ENCODE results near the gene SFT2D2.
A peak's percentile ranks its signal among the peaks of the same experiment; 100 is the strongest.
"Not testable (repeated sequence)": the region's sequence is repeated elsewhere in the genome, so short reads cannot be mapped to it uniquely, and the experiment has no call there.

SFT2D2 gene

GRCh38 chr1:168225476-168226190 is at the start of gene SFT2D2:
TSS of gene SFT2D2 (plus strand) at chr1:168226004. CDS start at chr1:168226080, 76 bp downstream.
- peak; percentile 81 for DNase-seq

- DNase-seq = no peak
Observed at GRCh38 chr1:168178227-168178637, 47.6 kb upstream of the SFT2D2 start.

GRCh38 chr1:168178638-168179437 is 47.0 kb upstream of the SFT2D2 start, which contains the start of gene TIPRL:
TSS of gene TIPRL (plus strand) at chr1:168178962. CDS start at chr1:168179078, 116 bp downstream.
- peak; percentile 98 for DNase-seq

GRCh38 chr1:168179438-168180147 is 46.2 kb upstream of the SFT2D2 start:
- peak; percentile 14 for DNase-seq

GRCh38 chr1:168180148-168180524 is 45.7 kb upstream of the SFT2D2 start:
- DNase-seq = no peak

GRCh38 chr1:168181063-168181720 is 44.6 kb upstream of the SFT2D2 start:
- not testable (repeated sequence) for DNase-seq

- DNase-seq = no peak
Observed at GRCh38 chr1:168187177-168187576, 38.6 kb upstream of the SFT2D2 start.

- DNase-seq = no peak
Observed at GRCh38 chr1:168190403-168190802, 35.4 kb upstream of the SFT2D2 start.

- DNase-seq = peak; percentile 74
Observed at GRCh38 chr1:168195199-168196135, 30.3 kb upstream of the SFT2D2 start.

GRCh38 chr1:168199056-168199455 is 26.7 kb upstream of the SFT2D2 start:
- no peak for DNase-seq

- peak; percentile 16 for DNase-seq
Observed at GRCh38 chr1:168202941-168203654, 22.7 kb upstream of the SFT2D2 start.

- DNase-seq = no peak
Observed at GRCh38 chr1:168206111-168206510, 19.7 kb upstream of the SFT2D2 start.

GRCh38 chr1:168207673-168208072 is 18.1 kb upstream of the SFT2D2 start:
- not testable (repeated sequence) for DNase-seq

- no peak for DNase-seq
Observed at GRCh38 chr1:168210312-168210711, 15.5 kb upstream of the SFT2D2 start.

GRCh38 chr1:168213349-168213748 is 12.5 kb upstream of the SFT2D2 start:
- no peak for DNase-seq

GRCh38 chr1:168216171-168216570 is 9.6 kb upstream of the SFT2D2 start:
- DNase-seq = no peak

GRCh38 chr1:168217664-168218063 is 8.1 kb upstream of the SFT2D2 start:
- no peak for DNase-seq

GRCh38 chr1:168218658-168219057 is 7.1 kb upstream of the SFT2D2 start:
- no peak for DNase-seq

- DNase-seq = no peak
Observed at GRCh38 chr1:168220470-168220871, 5.3 kb upstream of the SFT2D2 start.

- DNase-seq = no peak
Observed at GRCh38 chr1:168221275-168221674, 4.5 kb upstream of the SFT2D2 start.

GRCh38 chr1:168223261-168223660 is 2.5 kb upstream of the SFT2D2 start:
- no peak for DNase-seq
